GM23248 (cell line): ENCODE results near the gene MSMP.

Experiments used
- EZH2 ChIP-seq: fragments of 200-600 bp; sonication (generic); IDR thresholded peaks from 2 replicates; pipeline ENCODE4 v1.6.1; 2018; ENCODE audit warnings: antibody characterized with exemption, mild to moderate bottlenecking; ENCODE audit not compliant: insufficient read depth, poor library complexity, severe bottlenecking
- EZH2phosphoT487 ChIP-seq: fragments of 200-600 bp; sonication (generic); IDR thresholded peaks from 2 replicates; pipeline ENCODE4 v1.6.1; 2018; ENCODE audit warnings: antibody characterized with exemption, moderate library complexity, mild to moderate bottlenecking, low read depth; ENCODE audit not compliant: insufficient read depth

- TF ChIP-seq EZH2phosphoT487 (no peak), EZH2 (no peak)
Observed at GRCh38 chr9:35748858-35749514, 5.1 kb downstream of the MSMP start, which contains the start of the genes GBA2 and RGP1.
